Smooth muscle cell (in vitro differentiated cells): ENCODE measurements around the gene RPL27A. TPM values are rescaled to one million over a fixed set of nuclear protein-coding genes. Genes with fewer than 3 reads are reported as not detected.

ENCODE experiments used
- DNase-seq: peaks from one replicate; lab custom pipeline; 2025; ENCODE audit not compliant: unreplicated experiment; lab: John Stamatoyannopoulos, UW
- H2AFZ ChIP-seq: fragments of 200-600 bp; sonication (generic); 2 replicates; pipeline ENCODE4 v1.6.0; 2016; ENCODE audit warnings: antibody characterized with exemption, low read depth, mild to moderate bottlenecking
- H3F3A ChIP-seq: fragments of 200-600 bp; sonication (generic); 2 replicates; pipeline ENCODE4 v1.6.0; 2017; ENCODE audit warnings: antibody characterized with exemption, low read depth
- H3K27ac ChIP-seq: fragments of 200-600 bp; sonication (generic); 2 replicates; pipeline ENCODE4 v1.5.1; 2016; ENCODE audit warnings: low read depth, mild to moderate bottlenecking
- H3K27me3 ChIP-seq: fragments of 200-600 bp; sonication (generic); 2 replicates; pipeline ENCODE4 v1.6.1; 2016; ENCODE audit warnings: low read depth, mild to moderate bottlenecking
- H3K36me3 ChIP-seq: fragments of 200-600 bp; sonication (generic); 2 replicates; pipeline ENCODE4 v1.5.1; 2016; ENCODE audit warnings: low read depth
- H3K4me1 ChIP-seq: fragments of 200-600 bp; sonication (generic); 2 replicates; pipeline ENCODE4 v1.5.1; 2016; ENCODE audit warnings: low read depth
- H3K4me2 ChIP-seq: fragments of 200-600 bp; sonication (generic); 2 replicates; pipeline ENCODE4 v1.6.0; 2016; ENCODE audit warnings: mild to moderate bottlenecking
- H3K4me3 ChIP-seq: fragments of 200-600 bp; sonication (generic); 2 replicates; pipeline ENCODE4 v1.5.1; 2016; ENCODE audit warnings: mild to moderate bottlenecking
- H3K79me2 ChIP-seq: fragments of 200-600 bp; sonication (generic); 2 replicates; pipeline ENCODE4 v1.6.0; 2016; ENCODE audit warnings: low read depth, mild to moderate bottlenecking
- H3K9ac ChIP-seq: fragments of 200-600 bp; sonication (generic); 2 replicates; pipeline ENCODE4 v1.6.0; 2016; ENCODE audit warnings: low read depth
- H3K9me3 ChIP-seq: fragments of 200-600 bp; sonication (generic); replicated peaks from 2 replicates; pipeline ENCODE4 v1.5.1; 2016; ENCODE audit warnings: low read depth
- H4K20me1 ChIP-seq: fragments of 200-600 bp; sonication (generic); 2 replicates; pipeline ENCODE4 v1.6.0; 2016; ENCODE audit warnings: low read depth
- WGBS: methylation state at CpG from one replicate; pipeline ENCODE4 v1.1.7; 2016; ENCODE audit warnings: low lambda C conversion rate; 5-methylcytosine and 5-hydroxymethylcytosine counted together
- polyA plus RNA-seq: library from polyadenylated mRNA; unstranded; fragments of >200 nt; fragmentation: Nextera tagmentation; extraction: Ambion mirVana; gene quantifications from 2 replicates; pipeline ENCODE4 v1.2.1, GENCODE V29; 2016
- total RNA-seq: library from RNA; depleted of rRNA; stranded (reverse); fragments of >200 nt; gene quantifications from 2 replicates; pipeline ENCODE4 v1.2.3, GENCODE V29; 2014
- TF ChIP-seq, protein P1 (sequence below): fragments of 200-600 bp; sonication (generic); IDR thresholded peaks from 2 replicates; pipeline ENCODE4 v1.5.1; 2017; ENCODE audit warnings: borderline replicate concordance, mild to moderate bottlenecking, antibody characterized with exemption; ENCODE audit not compliant: insufficient read depth, poor library complexity, severe bottlenecking

The RPL27A gene
- total and polyA plus RNA-seq, 2 experiments from 2014 or later = 817 to 1,140 TPM

DNA sequence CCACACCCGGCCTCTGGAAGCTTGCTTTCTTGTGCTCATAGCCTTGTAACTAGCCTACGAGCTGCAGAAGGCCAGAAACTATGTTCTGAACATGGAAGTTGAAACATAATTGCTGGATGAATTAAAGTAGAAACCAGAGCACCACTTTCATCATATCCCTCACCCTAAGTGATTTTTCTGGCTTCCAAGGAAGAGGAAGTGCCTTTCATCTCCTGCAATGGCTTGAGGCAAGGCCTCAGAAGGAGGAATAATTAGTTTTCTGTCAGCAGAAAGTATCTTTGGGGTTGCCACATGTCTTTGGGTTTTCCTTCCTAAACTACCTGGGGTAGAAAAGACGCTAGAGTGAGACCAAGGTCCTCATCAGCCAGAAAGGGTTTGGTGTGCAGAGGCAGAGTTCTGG lies 14.5 kb downstream of the RPL27A start:
- TF ChIP-seq, protein P1, sequence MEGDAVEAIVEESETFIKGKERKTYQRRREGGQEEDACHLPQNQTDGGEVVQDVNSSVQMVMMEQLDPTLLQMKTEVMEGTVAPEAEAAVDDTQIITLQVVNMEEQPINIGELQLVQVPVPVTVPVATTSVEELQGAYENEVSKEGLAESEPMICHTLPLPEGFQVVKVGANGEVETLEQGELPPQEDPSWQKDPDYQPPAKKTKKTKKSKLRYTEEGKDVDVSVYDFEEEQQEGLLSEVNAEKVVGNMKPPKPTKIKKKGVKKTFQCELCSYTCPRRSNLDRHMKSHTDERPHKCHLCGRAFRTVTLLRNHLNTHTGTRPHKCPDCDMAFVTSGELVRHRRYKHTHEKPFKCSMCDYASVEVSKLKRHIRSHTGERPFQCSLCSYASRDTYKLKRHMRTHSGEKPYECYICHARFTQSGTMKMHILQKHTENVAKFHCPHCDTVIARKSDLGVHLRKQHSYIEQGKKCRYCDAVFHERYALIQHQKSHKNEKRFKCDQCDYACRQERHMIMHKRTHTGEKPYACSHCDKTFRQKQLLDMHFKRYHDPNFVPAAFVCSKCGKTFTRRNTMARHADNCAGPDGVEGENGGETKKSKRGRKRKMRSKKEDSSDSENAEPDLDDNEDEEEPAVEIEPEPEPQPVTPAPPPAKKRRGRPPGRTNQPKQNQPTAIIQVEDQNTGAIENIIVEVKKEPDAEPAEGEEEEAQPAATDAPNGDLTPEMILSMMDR = no peak
- 96% methylated on average over 3 of the region's 3 CpGs for WGBS

DNA sequence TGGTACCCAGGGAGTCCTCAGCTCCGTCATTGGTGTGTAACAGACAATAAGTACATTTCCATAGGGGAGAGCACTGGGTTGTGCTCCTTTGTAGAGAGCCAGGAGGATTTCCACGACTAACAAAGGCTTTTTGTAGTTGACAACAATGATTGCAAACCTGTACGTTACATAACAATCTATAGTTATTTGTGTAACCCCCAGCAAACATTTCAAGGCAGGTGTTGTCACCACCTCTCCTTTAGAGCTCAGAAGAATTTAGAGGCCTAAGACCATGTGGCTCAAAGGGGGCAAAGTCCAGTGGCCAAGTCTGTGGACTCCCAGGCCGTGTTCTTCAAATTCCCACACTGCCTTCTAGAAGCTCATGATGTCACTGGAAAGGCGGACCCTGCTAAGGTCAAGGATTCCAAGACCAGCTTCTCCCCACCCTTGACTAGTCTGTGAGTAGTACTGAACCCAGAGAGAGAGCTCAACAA lies 15.8 kb downstream of the RPL27A start:
- Histone ChIP-seq H3K9ac (no peak overlapping the region), H3K4me2 (no peak overlapping the region), H3K4me3 (no peak overlapping the region), H2AFZ (no peak overlapping the region), H3K9me3 (no peaks in the 10 kb centered on the region), H3K79me2 (no peaks in the 10 kb centered on the region), H3K27ac (peak overlapping the region; percentile 62), H3F3A (peaks cover 27% of the 10 kb centered on the region), H3K36me3 (peaks cover 13% of the 10 kb centered on the region), H3K4me1 (peaks cover 9% of the 10 kb centered on the region), H3K27me3 (no peaks in the 10 kb centered on the region), H4K20me1 (peaks cover 93% of the 10 kb centered on the region)
- DNase-seq = no peak
- 92% methylated on average over 5 of the region's 5 CpGs for WGBS
- TF ChIP-seq, protein P1 = no peak

More for the DNA sequence above, 14.5 kb downstream of the RPL27A start:
- H3K36me3 ChIP-seq = peaks cover 13% of the 10 kb centered on the region
- no peak overlapping the region for H3K27ac ChIP-seq
- peaks cover 88% of the 10 kb centered on the region for H4K20me1 ChIP-seq
- no peak overlapping the region for H3K4me2 ChIP-seq
- no peak overlapping the region for H3K9ac ChIP-seq
- H3K27me3 ChIP-seq = no peaks in the 10 kb centered on the region
- H3K4me1 ChIP-seq = peaks cover 9% of the 10 kb centered on the region
- no peaks in the 10 kb centered on the region for H3K79me2 ChIP-seq
- peaks cover 40% of the 10 kb centered on the region for H3F3A ChIP-seq
- DNase-seq = no peak
- no peaks in the 10 kb centered on the region for H3K9me3 ChIP-seq
- no peak overlapping the region for H3K4me3 ChIP-seq
- H2AFZ ChIP-seq = no peak overlapping the region

DNA sequence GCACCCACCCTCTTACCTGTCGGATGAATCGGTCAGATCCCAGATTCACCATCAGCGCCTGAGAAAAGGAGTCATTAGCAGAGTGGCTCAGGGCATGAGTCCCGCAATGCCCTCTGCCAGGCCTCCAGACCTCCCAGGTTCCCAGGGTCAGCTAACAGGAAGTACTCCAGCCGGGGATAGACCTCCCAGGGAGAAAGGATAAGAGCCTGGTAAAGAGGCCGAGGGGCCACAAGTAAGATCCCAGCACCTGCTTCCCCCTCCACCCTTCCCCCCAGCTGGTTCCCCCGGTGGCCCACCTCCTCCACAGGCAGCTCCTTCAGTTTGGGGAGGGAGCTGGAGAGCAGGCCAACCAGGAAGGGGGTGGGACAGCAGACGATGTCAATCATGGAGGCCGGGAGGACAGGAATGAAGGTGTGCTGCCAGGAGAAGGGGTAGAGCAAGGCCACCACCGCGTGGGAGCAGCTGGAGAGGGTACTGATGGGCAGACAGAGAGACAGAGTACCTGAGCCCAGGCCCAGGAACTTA lies 16.4 kb downstream of the RPL27A start:
- Histone ChIP-seq H3K9me3 (no peaks in the 10 kb centered on the region), H2AFZ (no peak overlapping the region), H3F3A (peaks cover 24% of the 10 kb centered on the region), H3K4me1 (peaks cover 9% of the 10 kb centered on the region), H3K27me3 (no peaks in the 10 kb centered on the region), H3K4me3 (no peak overlapping the region), H3K36me3 (peaks cover 13% of the 10 kb centered on the region), H4K20me1 (peaks cover 94% of the 10 kb centered on the region), H3K79me2 (no peaks in the 10 kb centered on the region), H3K4me2 (no peak overlapping the region), H3K27ac (peak overlapping the region; percentile 62), H3K9ac (no peak overlapping the region)
- 61% methylated on average over 11 of the region's 11 CpGs for WGBS
- TF ChIP-seq, protein P1 = no peak
- DNase-seq = no peak

DNA sequence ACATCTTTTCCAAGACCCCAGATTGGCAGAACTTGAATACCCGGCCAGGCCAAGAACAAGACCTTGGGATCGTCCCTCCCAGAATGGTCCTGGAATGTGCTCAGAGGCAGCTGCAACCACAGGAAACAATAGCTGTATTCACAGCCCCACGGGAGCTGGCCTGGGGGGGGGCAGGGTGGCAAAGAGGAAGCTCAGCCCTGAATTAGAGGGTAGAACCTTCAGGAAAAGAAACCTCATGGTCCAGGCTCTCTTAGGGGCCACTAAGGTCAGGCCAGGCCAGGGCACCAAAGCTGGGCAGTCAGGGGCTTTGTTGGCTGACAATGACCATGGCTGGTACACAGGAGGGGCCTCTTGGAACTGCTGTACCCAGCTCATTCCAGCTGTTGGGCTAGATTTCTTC lies 17.3 kb downstream of the RPL27A start:
- peaks cover 9% of the 10 kb centered on the region for H3K4me1 ChIP-seq
- no peak overlapping the region for H3K4me3 ChIP-seq
- H3K79me2 ChIP-seq = no peaks in the 10 kb centered on the region
- DNase-seq = no peak
- WGBS = 25% methylated on average over 3 of the region's 3 CpGs
- peaks cover 94% of the 10 kb centered on the region for H4K20me1 ChIP-seq
- H3K36me3 ChIP-seq = peaks cover 13% of the 10 kb centered on the region
- H3K9ac ChIP-seq = no peak overlapping the region
- TF ChIP-seq, protein P1 = no peak
- no peaks in the 10 kb centered on the region for H3K27me3 ChIP-seq
- no peaks in the 10 kb centered on the region for H3K9me3 ChIP-seq
- no peak overlapping the region for H3K4me2 ChIP-seq
- H3K27ac ChIP-seq = peak overlapping the region; percentile 62
- H2AFZ ChIP-seq = no peak overlapping the region
- peaks cover 24% of the 10 kb centered on the region for H3F3A ChIP-seq
